Cerebellar nuclear complex (tissue), 1 donor: ENCODE results near the gene TNKS1BP1.

ENCODE experiments used
- DNase-seq, 2 experiments: peaks; one replicate each; lab custom pipeline; 2025; lab: John Stamatoyannopoulos, UW

TNKS1BP1 gene

DNA sequence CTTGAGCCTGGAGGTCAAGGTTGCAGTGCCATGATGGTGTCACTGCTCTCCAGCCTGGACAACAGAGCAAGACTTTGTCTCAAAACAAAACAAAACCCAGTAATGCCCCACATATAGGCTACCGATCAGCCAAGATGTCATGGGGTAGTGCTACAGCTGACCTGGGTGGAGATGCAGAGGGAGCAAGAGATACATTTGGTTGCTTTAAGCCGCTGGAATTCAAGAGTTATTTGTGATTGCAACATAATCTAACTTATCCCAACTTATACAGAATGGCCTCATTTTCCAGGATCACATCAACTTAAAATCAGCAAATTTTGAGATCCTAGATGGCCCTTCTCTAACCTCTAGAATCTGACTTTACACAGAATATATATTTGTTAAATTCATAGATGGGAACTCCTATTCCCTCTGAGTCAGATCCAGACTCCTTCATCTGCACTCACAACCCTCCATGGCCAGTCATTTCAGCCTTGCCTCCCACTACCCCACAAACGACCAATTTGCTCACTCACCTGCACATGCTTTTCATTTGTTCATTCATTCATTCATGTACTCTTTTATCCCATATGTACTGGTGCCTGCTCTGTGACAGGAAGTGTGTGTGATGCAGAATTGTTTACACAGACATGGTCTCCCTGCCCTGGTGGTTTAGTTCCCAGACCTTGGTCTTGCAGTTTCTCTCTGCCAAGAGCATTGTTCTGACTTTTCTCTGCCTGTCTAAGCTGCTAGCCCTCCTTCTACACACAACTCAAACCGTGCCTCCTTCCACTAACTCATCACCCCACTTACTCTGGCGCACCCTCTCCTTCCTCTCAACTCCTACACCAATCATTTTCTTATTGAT lies 63.6 kb downstream of the TNKS1BP1 start:
- no peak for DNase-seq

GRCh38 chr11:57256119-57256518 lies 68.6 kb downstream of the TNKS1BP1 start:
- DNase-seq: no peak

DNA sequence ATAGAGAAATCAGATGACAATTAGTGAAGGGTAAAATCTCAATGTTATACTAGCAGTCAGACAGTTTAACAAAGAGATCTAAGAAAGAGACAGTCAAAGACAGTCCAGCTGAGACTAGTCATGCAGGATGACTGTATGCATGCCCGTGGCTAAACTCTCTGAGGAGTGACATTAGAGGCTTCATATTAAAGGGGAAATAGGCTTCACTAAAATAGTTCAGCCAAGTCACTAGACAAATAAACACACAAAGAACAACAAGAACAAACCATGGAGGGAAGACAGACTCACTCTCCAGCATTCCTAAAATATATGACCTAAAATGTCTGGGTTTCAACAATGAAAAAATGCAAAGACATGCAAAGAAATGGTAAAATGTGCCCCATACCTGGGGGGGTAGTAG lies 69.1 kb downstream of the TNKS1BP1 start:
- no peak for DNase-seq

DNA sequence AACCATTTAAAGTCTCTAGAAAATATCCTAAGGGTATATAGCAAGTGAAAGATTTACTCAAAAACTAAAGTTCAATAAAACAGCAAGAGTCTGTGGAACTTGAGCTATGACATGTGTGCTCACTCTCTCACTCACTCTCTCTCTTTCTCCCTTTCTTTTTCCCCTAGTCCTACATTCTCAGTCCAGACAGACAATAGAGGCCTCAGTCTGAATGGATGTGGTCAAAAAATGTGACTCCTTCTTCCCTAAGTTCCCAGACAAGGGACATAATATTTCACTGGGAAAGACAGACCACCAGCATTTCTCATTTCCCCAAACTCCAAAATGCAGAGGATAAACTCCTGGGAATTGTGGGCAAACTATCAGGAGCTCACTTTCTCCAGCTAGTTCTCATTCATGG lies 70.1 kb downstream of the TNKS1BP1 start:
- no peak for DNase-seq

DNA sequence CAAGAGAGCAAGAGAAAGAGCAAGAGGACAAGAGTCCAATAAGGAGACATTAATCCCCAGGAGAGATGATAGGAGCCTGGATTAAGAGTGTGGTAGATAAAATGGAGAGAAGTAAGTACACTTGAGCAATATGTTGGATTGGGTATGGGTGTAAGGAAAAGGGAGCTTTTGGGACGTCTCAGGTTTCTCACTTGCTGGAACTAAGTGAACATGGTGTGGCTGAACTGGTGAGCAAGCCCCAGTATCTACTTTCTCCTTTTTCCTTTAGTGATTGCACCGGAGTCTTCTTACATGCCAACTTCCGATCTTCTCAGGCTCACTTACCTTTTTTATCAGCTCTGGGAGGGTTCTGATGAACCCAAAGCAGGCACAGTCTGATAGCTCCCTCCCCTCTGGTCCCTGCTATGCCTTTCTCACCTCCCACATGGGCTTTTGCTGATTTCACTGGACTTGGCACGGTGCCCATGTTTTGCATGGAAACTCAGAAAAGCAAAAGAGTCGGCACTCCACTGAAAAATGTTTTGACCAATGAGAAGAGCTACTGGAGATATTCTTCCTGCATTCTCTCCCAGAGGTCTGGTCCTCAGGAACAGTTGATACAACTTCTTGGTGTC lies 73.2 kb downstream of the TNKS1BP1 start:
- DNase-seq: no peak

DNA sequence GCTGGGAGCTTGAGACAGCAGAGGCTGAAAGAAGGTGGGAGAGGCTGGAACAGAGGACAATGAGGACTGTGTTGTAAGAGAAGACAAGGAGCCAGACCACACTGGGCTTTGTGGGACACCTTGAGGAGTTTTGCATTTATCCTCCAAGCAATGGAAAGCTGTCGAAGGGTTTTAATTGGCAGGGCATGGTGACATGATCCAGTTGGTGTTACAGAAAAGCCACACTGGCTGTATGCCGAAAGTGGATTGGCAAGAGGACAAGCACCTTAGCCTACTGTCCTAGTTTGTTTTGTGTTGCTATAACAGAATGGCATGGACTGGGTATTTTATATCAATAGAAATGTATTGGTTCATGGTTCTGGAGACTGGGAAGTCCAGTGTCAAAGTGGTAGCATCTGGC lies 73.7 kb downstream of the TNKS1BP1 start:
- no peak for DNase-seq
